ENCODE data around the gene ILDR2.

DNA sequence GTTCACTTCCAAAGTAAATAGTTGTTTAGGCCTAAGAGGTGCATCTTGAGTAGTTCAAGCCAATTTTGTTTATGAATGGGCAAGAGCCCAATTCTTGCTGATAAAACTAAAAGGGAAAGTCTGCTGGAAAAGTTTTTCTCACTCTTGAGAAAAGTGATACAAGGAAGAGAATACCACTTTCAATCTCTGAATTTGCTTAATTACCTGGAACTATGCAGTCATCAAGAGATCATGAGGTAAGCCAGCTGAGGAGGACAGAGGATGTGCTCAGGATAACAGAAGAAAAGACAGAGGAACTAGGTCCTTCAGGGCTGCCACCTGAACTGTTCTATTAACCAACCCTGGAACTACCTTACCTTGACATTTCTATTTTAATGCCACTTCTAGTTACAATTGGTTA is 42.2 kb downstream of the ILDR2 start:
- no peak for TF ChIP-seq POLR2AphosphoS5 (IDR thresholded peaks at IDR 0.05; ENCODE audit: insufficient read depth, low read depth, low read length)
- TF ChIP-seq CTCF (IDR thresholded peaks at IDR 0.05; ENCODE audit: extremely low read depth in 1 of 2, insufficient read depth in 1 of 2, low read depth in 1 of 2, low read length in 2 of 2), result no peak
- no peak for TF ChIP-seq POLR2A (IDR thresholded peaks at IDR 0.05; ENCODE audit: low read depth, low read length)
- TF ChIP-seq EZH2 (IDR thresholded peaks at IDR 0.05; ENCODE audit: borderline replicate concordance, low read depth, low read length, severe bottlenecking), result no peak
- TF ChIP-seq JUN (IDR thresholded peaks at IDR 0.05; ENCODE audit: borderline replicate concordance, insufficient read depth, insufficient read length, low read depth), result no peak
- no peak for TF ChIP-seq MYC (IDR thresholded peaks at IDR 0.05; ENCODE audit: low read depth, low read length)
- TF ChIP-seq FOS (IDR thresholded peaks at IDR 0.05; ENCODE audit: borderline replicate concordance, insufficient read depth, low read length), result no peak
- no peak for TF ChIP-seq MAX (IDR thresholded peaks at IDR 0.05; ENCODE audit: insufficient read depth, insufficient read length)
- no peak for TF ChIP-seq GATA2 (IDR thresholded peaks at IDR 0.05; ENCODE audit: insufficient read depth, insufficient read length, low read depth, low read length)
